Stomach (tissue), 4 donors: ENCODE results near the gene RSRC2.

Experiments used
- EP300 ChIP-seq: sonication (generic); formaldehyde crosslinking; IDR thresholded peaks from one replicate; pipeline ENCODE4 v1.6.1; 2017; ENCODE audit warnings: antibody characterized with exemption
- POLR2A ChIP-seq, 4 donors: fragments of 450-650 bp; IDR thresholded peaks; one replicate each; pipeline ENCODE4 v1.6.1; 2016; ENCODE audit warnings: antibody characterized with exemption in 4 of 4, control low read depth in 2 of 4, mild to moderate bottlenecking in 1 of 4, moderate library complexity in 1 of 4
- POLR2AphosphoS5 ChIP-seq, 3 donors: sonication (generic); formaldehyde crosslinking; IDR thresholded peaks; one replicate each; pipeline ENCODE4 v1.6.1; 2016; ENCODE audit warnings: antibody characterized with exemption in 3 of 3
- TF ChIP-seq, protein P1 (sequence below), 7 experiments: fragments of 450-650 bp in 4 of 7; fragments of 200-600 bp in 3 of 7; sonication (generic) in 3 of 7; IDR thresholded peaks; one replicate each; pipeline ENCODE4 v1.5.1; 2016 to 2019; ENCODE audit warnings: antibody characterized with exemption in 7 of 7, control low read depth in 2 of 7, mild to moderate bottlenecking in 1 of 7

DNA sequence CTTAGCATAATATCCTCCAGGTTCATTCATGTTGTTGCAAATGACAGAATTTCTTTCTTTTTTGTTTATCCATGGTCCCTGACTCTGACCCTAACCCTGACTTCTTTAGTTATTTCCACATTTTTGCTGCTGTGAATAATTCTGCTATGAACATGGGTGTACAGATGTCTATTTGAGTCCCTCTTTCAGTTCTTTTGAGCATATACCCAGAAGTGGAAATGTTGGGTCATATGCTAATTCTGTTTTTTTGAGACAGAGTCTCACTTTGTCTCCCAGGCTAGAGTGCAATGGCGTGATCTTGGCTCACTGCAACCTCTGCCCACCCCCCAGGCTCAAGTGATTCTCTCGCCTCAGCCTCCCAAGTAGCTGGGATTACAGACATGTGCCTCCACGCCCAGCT, 33.4 kb upstream of the RSRC2 start:
- TF ChIP-seq, protein P1, sequence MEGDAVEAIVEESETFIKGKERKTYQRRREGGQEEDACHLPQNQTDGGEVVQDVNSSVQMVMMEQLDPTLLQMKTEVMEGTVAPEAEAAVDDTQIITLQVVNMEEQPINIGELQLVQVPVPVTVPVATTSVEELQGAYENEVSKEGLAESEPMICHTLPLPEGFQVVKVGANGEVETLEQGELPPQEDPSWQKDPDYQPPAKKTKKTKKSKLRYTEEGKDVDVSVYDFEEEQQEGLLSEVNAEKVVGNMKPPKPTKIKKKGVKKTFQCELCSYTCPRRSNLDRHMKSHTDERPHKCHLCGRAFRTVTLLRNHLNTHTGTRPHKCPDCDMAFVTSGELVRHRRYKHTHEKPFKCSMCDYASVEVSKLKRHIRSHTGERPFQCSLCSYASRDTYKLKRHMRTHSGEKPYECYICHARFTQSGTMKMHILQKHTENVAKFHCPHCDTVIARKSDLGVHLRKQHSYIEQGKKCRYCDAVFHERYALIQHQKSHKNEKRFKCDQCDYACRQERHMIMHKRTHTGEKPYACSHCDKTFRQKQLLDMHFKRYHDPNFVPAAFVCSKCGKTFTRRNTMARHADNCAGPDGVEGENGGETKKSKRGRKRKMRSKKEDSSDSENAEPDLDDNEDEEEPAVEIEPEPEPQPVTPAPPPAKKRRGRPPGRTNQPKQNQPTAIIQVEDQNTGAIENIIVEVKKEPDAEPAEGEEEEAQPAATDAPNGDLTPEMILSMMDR (IDR thresholded peaks at IDR 0.05) = no peak
- TF ChIP-seq POLR2A (IDR thresholded peaks at IDR 0.05) = no peak
- no peak for TF ChIP-seq POLR2AphosphoS5 (IDR thresholded peaks at IDR 0.05)
- TF ChIP-seq EP300 = no peak
